Myocyte (in vitro differentiated cells): Measurements from ENCODE around the gene OTUB2. TPM values are rescaled to one million over a fixed set of nuclear protein-coding genes. Genes with fewer than 3 reads are reported as not detected.

Source experiments
- DNase-seq: peaks from one replicate; pipeline ENCODE4 v3.0.0-alpha.2; 2012; ENCODE audit warnings: low read depth
- total RNA-seq: library from RNA; depleted of rRNA; stranded (reverse); fragments of >200 nt; gene quantifications from 2 replicates; pipeline ENCODE4 v1.2.3, GENCODE V29; 2014

Gene OTUB2
- total RNA-seq, 1 donor from 2014 or later = 0.48 TPM

DNA sequence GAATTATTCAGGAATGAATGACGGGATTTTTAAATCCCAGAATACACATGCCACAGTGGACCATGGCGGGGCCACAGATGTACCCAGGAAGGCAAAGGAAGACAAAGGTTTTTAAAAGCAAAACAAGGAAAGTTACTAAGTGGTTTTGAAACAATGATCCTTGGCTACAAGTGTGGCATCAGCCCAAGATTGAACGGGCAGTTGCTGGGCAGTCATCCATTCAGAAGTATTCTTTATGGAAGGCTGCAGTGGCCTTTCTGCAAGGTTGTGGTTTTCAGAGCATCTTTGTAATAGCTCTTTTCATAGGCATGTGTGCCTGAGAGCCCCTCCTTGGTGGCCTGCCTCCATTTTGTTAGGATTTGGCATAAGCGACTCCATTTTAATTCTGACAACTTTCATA, 71.0 kb downstream of the OTUB2 start:
- DNase-seq = no peak

Other genes starting within 250 kb of the OTUB2 start
- gene PRIMA1, start 237.9 kb upstream of the OTUB2 start, total RNA-seq = not detected in 2 replicates
- gene FAM181A, start 99.0 kb upstream of the OTUB2 start, total RNA-seq = not detected in 2 replicates
- 0.73 and 8.9 TPM in 2 replicates for gene ASB2, start 49.8 kb upstream of the OTUB2 start, total RNA-seq
- gene CCDC197, start 29.0 kb upstream of the OTUB2 start, total RNA-seq = not detected in 2 replicates
- 156 and 161 TPM in 2 replicates for gene DDX24, start 54.9 kb downstream of the OTUB2 start, total RNA-seq
- gene IFI27L1, start 55.0 kb downstream of the OTUB2 start, total RNA-seq = 5.6 and 10.3 TPM in 2 replicates
- gene IFI27, start 84.4 kb downstream of the OTUB2 start, total RNA-seq = 2.5 and 5.8 TPM in 2 replicates
- 34.8 and 42.6 TPM in 2 replicates for gene IFI27L2, start 103.3 kb downstream of the OTUB2 start, total RNA-seq
- gene PPP4R4, start 148.0 kb downstream of the OTUB2 start, total RNA-seq = 0.75 and 1.2 TPM in 2 replicates